A673 (cell line): ENCODE measurements around the gene ANKS1B.

Source experiments
- CTCF ChIP-seq: fragments of 300-800, 200-600 bp; sonication (generic); conservative IDR thresholded peaks from 2 replicates; pipeline ENCODE4 v1.5.1; 2017; ENCODE audit warnings: low read depth, mild to moderate bottlenecking, antibody characterized with exemption, low read length, moderate library complexity, mixed read lengths
- EZH2 ChIP-seq: fragments of 200-600 bp; sonication (generic); IDR thresholded peaks from 2 replicates; pipeline ENCODE4 v1.6.1; 2017; ENCODE audit warnings: borderline replicate concordance, low read depth, mild to moderate bottlenecking, mixed read lengths, antibody characterized with exemption, low read length; ENCODE audit not compliant: poor library complexity, severe bottlenecking

DNA sequence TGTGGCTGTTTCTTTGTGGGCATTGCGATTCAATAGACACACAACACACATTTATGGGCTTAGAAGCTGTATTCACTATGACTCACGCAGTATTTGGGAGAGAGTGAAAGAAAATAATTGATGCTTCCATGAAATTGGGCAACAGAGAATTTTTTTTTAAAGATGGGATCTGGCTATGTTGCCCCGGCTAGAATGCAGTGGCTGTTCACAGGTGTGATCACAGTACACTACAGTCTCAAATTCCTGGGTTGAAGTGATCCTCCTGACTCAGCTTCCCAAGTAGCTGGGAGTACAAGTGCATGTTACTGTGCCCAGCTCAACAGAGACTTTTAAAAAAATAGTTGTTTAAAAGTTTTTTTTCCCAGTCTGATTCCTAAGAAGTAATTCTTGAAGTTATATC is 1193.3 kb downstream of the ANKS1B start:
- TF ChIP-seq CTCF (no peak), EZH2 (no peak)
